ENCODE measurements around the gene STPG2. TPM values are rescaled to one million over a fixed set of nuclear protein-coding genes. Genes with fewer than 3 reads are reported as not detected.

Gene STPG2
- total and polyA plus RNA-seq, 2 donors (not counting 1 experiment from before 2014, with no cell fraction given), result 0.13 to 0.49 TPM

GRCh38 chr4:98006060-98006459 is 137.2 kb downstream of the STPG2 start:
- WGBS (ENCODE audit: insufficient coverage), result no CpG with 5 or more reads among the region's 1 CpG
- no peak overlapping the region for H3K4me3 Mint-ChIP-seq
- H3K27me3 Mint-ChIP-seq, result no peaks in the 10 kb centered on the region
- H3K27me3 ChIP-seq (replicated peaks in 1 of 4; ENCODE audit: control extremely low read depth in 1 of 4, control insufficient read depth in 3 of 4, insufficient read depth in 4 of 4, low read length in 3 of 4), result no peaks in the 10 kb centered on the region
- H3K27ac Mint-ChIP-seq, result no peak overlapping the region
- ChIA-PET POLR2A (no interaction called here), CTCF (no interaction called here)
- no peak overlapping the region for H2AFZ ChIP-seq (ENCODE audit: insufficient read depth, low read depth, low read length, poor library complexity, severe bottlenecking)
- no peaks in the 10 kb centered on the region for H3K36me3 ChIP-seq (replicated peaks in 1 of 2; ENCODE audit: control extremely low read depth in 1 of 2, control insufficient read depth in 1 of 2, extremely low read depth in 1 of 2, insufficient read depth in 2 of 2, low read length in 1 of 2)
- H3K9me3 Mint-ChIP-seq (ENCODE audit: insufficient read depth), result peaks cover 7% of the 10 kb centered on the region
- no peak for ATAC-seq (ENCODE audit: low read depth)
- no peak for TF ChIP-seq EZH2 (IDR thresholded peaks at IDR 0.05; ENCODE audit: borderline replicate concordance, insufficient read depth, low read depth, low read length, poor library complexity, severe bottlenecking)
- TF ChIP-seq CTCF (IDR thresholded peaks at IDR 0.05), result no peak
- H4K20me1 ChIP-seq (ENCODE audit: control insufficient read depth, insufficient read depth, low read length, poor library complexity, severe bottlenecking), result no peaks in the 10 kb centered on the region
- H3K4me1 ChIP-seq (ENCODE audit: control insufficient read depth in 2 of 2, insufficient read depth in 2 of 2, low read length in 2 of 2), result no peaks in the 10 kb centered on the region
- DNase-seq, result no peak
- H3K27ac ChIP-seq (ENCODE audit: low read length in 2 of 2), result no peak overlapping the region
- no peak overlapping the region for H3K4me2 ChIP-seq (replicated peaks; ENCODE audit: low read depth, low read length, poor library complexity, severe bottlenecking)
- peaks cover 2 to 9% (median 6%) of the 10 kb centered on the region in 3 donors for H3K9me3 ChIP-seq (ENCODE audit: control extremely low read depth in 1 of 3, control insufficient read depth in 2 of 3, insufficient read depth in 1 of 3, low read length in 2 of 3)
- no peaks in the 10 kb centered on the region for H3K4me1 Mint-ChIP-seq
- H3K9ac ChIP-seq (ENCODE audit: low read length), result no peak overlapping the region
- no peaks in the 10 kb centered on the region for H3K79me2 ChIP-seq (ENCODE audit: control insufficient read depth, insufficient read depth, low read length)
- no peak overlapping the region for H3K4me3 ChIP-seq (ENCODE audit: control extremely low read depth in 1 of 5, extremely low read depth in 1 of 5, insufficient read depth in 1 of 5, low read depth in 2 of 5, low read length in 4 of 5)
- intact Hi-C loops (cut with micrococcal nuclease), result no loop called here

GRCh38 chr4:98000940-98001339 is 142.3 kb downstream of the STPG2 start:
- DNase-seq, result no peak
- no peaks in the 10 kb centered on the region for H3K4me1 Mint-ChIP-seq
- no peak overlapping the region for H2AFZ ChIP-seq (ENCODE audit: insufficient read depth, low read depth, low read length, poor library complexity, severe bottlenecking)
- H3K27ac Mint-ChIP-seq, result no peak overlapping the region
- no peaks in the 10 kb centered on the region for H3K36me3 ChIP-seq (replicated peaks in 1 of 2; ENCODE audit: control extremely low read depth in 1 of 2, control insufficient read depth in 1 of 2, extremely low read depth in 1 of 2, insufficient read depth in 2 of 2, low read length in 1 of 2)
- no peak overlapping the region for H3K9ac ChIP-seq (ENCODE audit: low read length)
- H3K9me3 Mint-ChIP-seq (ENCODE audit: insufficient read depth), result no peaks in the 10 kb centered on the region
- ChIA-PET CTCF (no interaction called here), POLR2A (no interaction called here)
- no peaks in the 10 kb centered on the region for H3K27me3 ChIP-seq (replicated peaks in 1 of 4; ENCODE audit: control extremely low read depth in 1 of 4, control insufficient read depth in 3 of 4, insufficient read depth in 4 of 4, low read length in 3 of 4)
- no peak overlapping the region for H3K4me3 Mint-ChIP-seq
- no peak for ATAC-seq (ENCODE audit: low read depth)
- no peak for TF ChIP-seq CTCF (IDR thresholded peaks at IDR 0.05)
- no peak for TF ChIP-seq EZH2 (IDR thresholded peaks at IDR 0.05; ENCODE audit: borderline replicate concordance, insufficient read depth, low read depth, low read length, poor library complexity, severe bottlenecking)
- no CpG with 5 or more reads among the region's 2 CpGs for WGBS (ENCODE audit: insufficient coverage)
- H3K4me3 ChIP-seq (ENCODE audit: control extremely low read depth in 1 of 5, extremely low read depth in 1 of 5, insufficient read depth in 1 of 5, low read depth in 2 of 5, low read length in 4 of 5), result no peak overlapping the region
- intact Hi-C loops (cut with micrococcal nuclease), result no loop called here
- H3K79me2 ChIP-seq (ENCODE audit: control insufficient read depth, insufficient read depth, low read length), result no peaks in the 10 kb centered on the region
- H4K20me1 ChIP-seq (ENCODE audit: control insufficient read depth, insufficient read depth, low read length, poor library complexity, severe bottlenecking), result no peaks in the 10 kb centered on the region
- H3K4me1 ChIP-seq (ENCODE audit: control insufficient read depth in 2 of 2, insufficient read depth in 2 of 2, low read length in 2 of 2), result no peaks in the 10 kb centered on the region
- H3K4me2 ChIP-seq (replicated peaks; ENCODE audit: low read depth, low read length, poor library complexity, severe bottlenecking), result no peak overlapping the region
- H3K27ac ChIP-seq (ENCODE audit: low read length in 2 of 2), result no peak overlapping the region
- peaks cover 0 to 3% (median 0%) of the 10 kb centered on the region in 3 donors for H3K9me3 ChIP-seq (ENCODE audit: control extremely low read depth in 1 of 3, control insufficient read depth in 2 of 3, insufficient read depth in 1 of 3, low read length in 2 of 3)
- no peaks in the 10 kb centered on the region for H3K27me3 Mint-ChIP-seq

All from B cell (primary cell).